HG03558 (cell line): ENCODE results near the gene PPP1R17.
A peak's percentile ranks its signal among the peaks of the same experiment; 100 is the strongest.

Source experiments
- ATAC-seq: cut with Tn5 transposase; IDR thresholded peaks from one replicate; pipeline ENCODE4 v1.9.1; 2021; ENCODE audit warnings: moderate number of reproducible peaks; ENCODE audit not compliant: unreplicated experiment; ENCODE audit errors: extremely low read depth

Gene PPP1R17

GRCh38 chr7:31687024-31687748 lies at the start of gene PPP1R17:
PPP1R17 (plus strand) TSS chr7:31687215; CDS start chr7:31692442, 5,227 bp downstream.
- no peak for ATAC-seq

- ATAC-seq = no peak
These were observed 46.6 kb upstream of the PPP1R17 start for GRCh38 chr7:31640381-31640780.

- no peak for ATAC-seq
These were observed 44.3 kb upstream of the PPP1R17 start for GRCh38 chr7:31642681-31643115.

GRCh38 chr7:31646942-31647341 lies 40.1 kb upstream of the PPP1R17 start:
- no peak for ATAC-seq

- no peak for ATAC-seq
These were observed 39.5 kb upstream of the PPP1R17 start for GRCh38 chr7:31647511-31647910.

- no peak for ATAC-seq
These were observed 38.7 kb upstream of the PPP1R17 start for GRCh38 chr7:31648288-31648687.

GRCh38 chr7:31648880-31649279 lies 38.1 kb upstream of the PPP1R17 start:
- no peak for ATAC-seq

- ATAC-seq = no peak
These were observed 35.6 kb upstream of the PPP1R17 start for GRCh38 chr7:31651234-31652062.

- no peak for ATAC-seq
These were observed 35.0 kb upstream of the PPP1R17 start for GRCh38 chr7:31652063-31652326.

GRCh38 chr7:31663072-31663471 lies 23.9 kb upstream of the PPP1R17 start:
- no peak for ATAC-seq

GRCh38 chr7:31664890-31665289 lies 22.1 kb upstream of the PPP1R17 start:
- no peak for ATAC-seq

GRCh38 chr7:31665546-31665945 lies 21.5 kb upstream of the PPP1R17 start:
- ATAC-seq = no peak

- ATAC-seq = no peak
These were observed 17.6 kb upstream of the PPP1R17 start for GRCh38 chr7:31669461-31669860.

- no peak for ATAC-seq
These were observed 7.3 kb upstream of the PPP1R17 start for GRCh38 chr7:31679574-31680305.

GRCh38 chr7:31683445-31684225 lies 3.4 kb upstream of the PPP1R17 start:
- ATAC-seq = no peak

- peak; percentile 97 for ATAC-seq
These were observed 1.4 kb downstream of the PPP1R17 start for GRCh38 chr7:31688372-31688771.

- peak; percentile 2 for ATAC-seq
These were observed 2.0 kb downstream of the PPP1R17 start for GRCh38 chr7:31688996-31689395.

GRCh38 chr7:31690935-31691334 lies 3.9 kb downstream of the PPP1R17 start:
- no peak for ATAC-seq

- no peak for ATAC-seq
These were observed 5.4 kb downstream of the PPP1R17 start for GRCh38 chr7:31692451-31692850.

- ATAC-seq = no peak
These were observed 5.9 kb downstream of the PPP1R17 start for GRCh38 chr7:31692871-31693270.
